LNCaP clone FGC (cell line): ENCODE results near the gene BRCA1.

Source experiments
- DNase-seq: peaks from one replicate; pipeline ENCODE4 v3.0.0-alpha.2; 2011; ENCODE audit warnings: low read depth
- H3K4me3 ChIP-seq: 2 replicates; pipeline ENCODE4 v1.5.1; 2011; ENCODE audit warnings: mild to moderate bottlenecking, low read depth, low read length, control low read depth
- CTCF ChIP-seq: IDR thresholded peaks from 2 replicates; pipeline ENCODE4 v1.5.1; 2012; ENCODE audit warnings: mild to moderate bottlenecking; ENCODE audit not compliant: control insufficient read depth, insufficient read depth; ENCODE audit errors: extremely low read depth

Gene BRCA1

GRCh38 chr17:43020030-43020621, 105.0 kb downstream of the BRCA1 start:
- H3K4me3 ChIP-seq, result no peak overlapping the region
- DNase-seq, result no peak
- no peak for TF ChIP-seq CTCF

GRCh38 chr17:43019418-43019817, 105.7 kb downstream of the BRCA1 start:
- DNase-seq, result no peak
- no peak overlapping the region for H3K4me3 ChIP-seq
- no peak for TF ChIP-seq CTCF

- no peak for DNase-seq
- TF ChIP-seq CTCF, result no peak
- H3K4me3 ChIP-seq, result no peak overlapping the region
Measured at GRCh38 chr17:43018932-43019331, 106.2 kb downstream of the BRCA1 start.

- no peak for DNase-seq
- TF ChIP-seq CTCF, result no peak
- H3K4me3 ChIP-seq, result no peak overlapping the region
Measured at GRCh38 chr17:43018008-43018853, 106.9 kb downstream of the BRCA1 start.

- no peak for TF ChIP-seq CTCF
Measured at GRCh38 chr17:43016216-43016615, 108.9 kb downstream of the BRCA1 start.

GRCh38 chr17:43015579-43015978, 109.6 kb downstream of the BRCA1 start:
- no peak for DNase-seq
- TF ChIP-seq CTCF, result no peak
- H3K4me3 ChIP-seq, result no peak overlapping the region

More at GRCh38 chr17:43016216-43016615, 108.9 kb downstream of the BRCA1 start:
- H3K4me3 ChIP-seq, result no peak overlapping the region
- DNase-seq, result no peak
